Measurements from ENCODE around the gene DTX1.

The DTX1 gene

DNA sequence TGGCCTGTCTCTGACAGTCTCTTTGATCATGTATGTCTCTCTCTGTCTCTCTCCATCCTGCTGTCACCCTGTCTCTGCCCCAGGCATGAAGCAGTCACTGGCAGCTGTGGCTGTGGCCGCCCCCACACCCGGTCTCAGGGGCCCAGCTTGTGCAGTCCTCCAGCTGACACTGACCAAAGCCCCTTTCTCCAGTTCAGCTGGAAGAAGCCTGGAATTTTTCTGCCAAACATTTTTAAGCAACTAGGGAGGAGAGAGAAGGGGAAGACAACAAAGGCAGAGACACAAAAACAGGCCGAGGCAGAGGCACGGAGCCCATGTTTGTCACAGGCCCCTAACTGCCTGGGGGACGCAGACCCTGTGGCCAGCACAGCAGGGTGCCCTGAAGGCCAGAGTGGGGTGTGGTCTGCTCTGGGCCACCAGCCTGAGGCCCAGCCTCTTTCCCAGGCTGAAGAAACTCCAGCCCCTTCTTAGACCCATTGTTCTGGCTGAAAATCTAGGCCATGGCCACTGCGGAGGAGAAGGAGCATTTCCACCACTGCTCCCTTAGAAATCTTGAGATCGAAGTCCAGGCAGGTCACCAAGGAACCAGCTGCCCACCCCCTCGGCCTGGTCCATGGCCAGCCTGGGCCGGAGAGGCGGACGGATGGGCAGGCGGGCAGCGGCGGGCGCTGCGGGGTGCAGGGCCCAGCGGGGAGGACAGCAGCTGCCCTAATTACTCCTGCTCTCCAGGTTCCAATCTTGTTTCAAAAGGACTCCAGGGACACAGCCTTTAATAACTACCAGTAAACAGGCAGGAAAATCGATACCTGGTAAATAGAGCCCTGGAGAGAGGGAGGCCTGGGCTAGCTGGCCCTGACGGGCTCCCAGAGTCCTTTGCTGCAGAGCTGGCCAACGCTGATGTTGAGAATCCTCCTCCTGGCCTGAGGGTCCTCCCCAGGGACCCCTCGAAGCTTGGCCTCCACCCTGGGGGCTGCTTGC, 14.9 kb downstream of the DTX1 start:
- DNase-seq: peak; percentile 74

DNA sequence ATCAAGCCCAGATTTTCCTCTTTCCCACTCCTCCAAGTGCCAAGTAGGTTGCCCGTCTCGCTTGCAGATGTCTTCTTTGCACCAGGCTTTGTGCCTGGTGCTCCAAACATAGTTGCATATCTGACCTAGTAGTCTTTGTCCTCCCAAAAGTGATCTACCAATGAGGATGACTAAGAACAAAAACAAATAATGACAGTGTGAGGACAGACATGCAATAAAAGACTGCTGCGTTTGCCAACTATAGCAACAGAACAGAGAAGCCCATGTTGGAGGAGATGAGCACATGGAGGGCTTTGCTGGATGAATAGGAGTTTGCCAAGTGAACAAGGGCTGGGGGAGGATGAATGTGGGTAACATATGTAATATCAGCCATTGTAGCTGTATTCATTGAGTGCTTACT, 15.6 kb downstream of the DTX1 start:
- no peak for DNase-seq

GRCh38 chr12:113073586-113073985, 17.1 kb downstream of the DTX1 start:
- DNase-seq: no peak

- no peak for DNase-seq
These were observed 18.7 kb downstream of the DTX1 start for GRCh38 chr12:113075137-113075683.

GRCh38 chr12:113077057-113077858, 20.7 kb downstream of the DTX1 start:
- DNase-seq: no peak

GRCh38 chr12:113077859-113078255, 21.3 kb downstream of the DTX1 start:
- no peak for DNase-seq

- DNase-seq: no peak
These were observed 25.3 kb downstream of the DTX1 start for GRCh38 chr12:113081873-113082272.

- DNase-seq: no peak
These were observed 26.1 kb downstream of the DTX1 start for GRCh38 chr12:113082486-113083148.

- no peak for DNase-seq
These were observed 27.4 kb downstream of the DTX1 start for GRCh38 chr12:113083863-113084435.

DNA sequence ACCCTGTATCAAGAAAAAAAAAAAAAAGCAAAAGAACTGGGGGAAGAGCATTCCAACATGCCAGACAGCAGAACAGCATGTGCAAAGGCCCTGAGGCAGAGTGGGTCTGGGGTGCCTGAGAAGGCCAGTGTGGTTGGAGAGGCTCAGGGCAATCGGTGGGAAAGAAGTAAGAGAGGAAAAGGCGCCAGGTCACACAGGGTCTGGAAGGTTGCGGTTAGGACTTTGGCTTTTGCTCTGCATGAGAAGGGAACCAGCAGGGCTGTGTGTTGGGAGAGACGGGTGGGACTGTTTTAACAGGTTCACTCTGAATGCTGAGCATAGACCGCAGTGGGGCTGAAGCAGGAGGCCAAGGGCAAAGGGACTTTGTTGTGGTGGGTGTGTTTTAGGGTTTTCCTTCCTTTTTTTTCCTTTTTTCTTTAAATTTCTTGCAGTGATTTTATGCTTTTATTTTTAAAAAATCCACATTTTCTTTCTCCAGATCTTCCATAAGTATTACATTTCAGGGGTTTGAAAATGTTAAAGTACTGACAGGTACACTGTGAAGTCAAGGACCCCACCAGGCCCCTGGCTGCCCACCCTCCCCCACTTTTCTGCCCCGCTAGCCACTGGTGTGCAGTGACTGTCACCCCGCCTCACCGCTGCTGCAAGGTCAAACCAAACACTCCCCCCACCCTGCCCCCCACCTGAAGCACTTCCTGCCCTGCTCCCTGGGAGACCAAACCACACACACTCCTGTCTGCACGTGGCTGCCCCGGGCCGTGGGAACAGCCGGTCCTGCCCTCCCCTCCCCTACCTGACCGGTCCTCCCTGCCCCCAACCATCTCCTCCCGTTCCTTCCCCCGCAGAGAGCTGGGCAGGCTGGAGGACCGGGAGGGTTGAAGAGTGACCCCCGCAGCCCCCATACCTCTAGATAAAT, 30.0 kb downstream of the DTX1 start:
- no peak for DNase-seq

DNA sequence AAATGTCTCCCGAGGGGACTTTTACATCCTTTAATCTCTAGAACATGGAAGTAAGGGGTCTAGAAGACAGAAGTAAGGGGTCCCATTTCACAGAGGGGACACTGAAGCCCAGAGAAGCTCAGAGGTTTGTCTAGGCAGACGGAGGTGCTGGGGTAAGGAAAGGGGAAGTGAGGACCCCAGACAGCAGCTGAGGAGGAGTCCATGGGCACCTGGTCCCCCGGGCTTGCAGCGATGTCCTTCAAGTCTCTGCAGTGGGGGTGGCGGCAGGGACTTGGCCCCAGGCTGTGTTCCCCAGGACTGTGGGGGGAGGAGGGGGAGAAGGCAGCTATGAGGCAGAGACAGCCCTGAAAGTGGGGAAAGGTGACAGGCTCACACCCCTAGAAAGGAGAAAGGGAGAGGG, 30.7 kb downstream of the DTX1 start:
- no peak for DNase-seq

DNA sequence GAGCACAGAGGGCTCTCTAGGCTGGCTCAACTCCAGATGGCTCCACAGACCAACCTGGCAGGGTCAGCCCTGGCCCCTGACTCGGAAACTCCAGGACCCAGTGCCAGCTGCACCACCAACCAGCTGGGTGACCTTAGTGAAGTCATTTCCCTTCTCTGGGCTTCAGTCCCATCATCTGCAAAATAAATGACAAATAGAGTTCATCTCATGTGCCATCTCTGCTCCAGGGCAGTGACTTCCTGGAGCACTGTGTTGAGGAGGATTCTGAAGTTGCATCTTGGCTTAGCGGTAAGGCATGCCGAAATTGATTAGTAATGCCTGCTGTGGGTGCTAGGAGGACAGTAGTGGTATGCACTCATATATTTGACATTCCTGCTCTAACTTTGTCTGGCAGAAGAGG, 31.5 kb downstream of the DTX1 start:
- DNase-seq: no peak

- no peak for DNase-seq
These were observed 32.6 kb downstream of the DTX1 start for GRCh38 chr12:113088971-113089756.

- no peak for DNase-seq
These were observed 33.3 kb downstream of the DTX1 start for GRCh38 chr12:113089839-113090238.

DNA sequence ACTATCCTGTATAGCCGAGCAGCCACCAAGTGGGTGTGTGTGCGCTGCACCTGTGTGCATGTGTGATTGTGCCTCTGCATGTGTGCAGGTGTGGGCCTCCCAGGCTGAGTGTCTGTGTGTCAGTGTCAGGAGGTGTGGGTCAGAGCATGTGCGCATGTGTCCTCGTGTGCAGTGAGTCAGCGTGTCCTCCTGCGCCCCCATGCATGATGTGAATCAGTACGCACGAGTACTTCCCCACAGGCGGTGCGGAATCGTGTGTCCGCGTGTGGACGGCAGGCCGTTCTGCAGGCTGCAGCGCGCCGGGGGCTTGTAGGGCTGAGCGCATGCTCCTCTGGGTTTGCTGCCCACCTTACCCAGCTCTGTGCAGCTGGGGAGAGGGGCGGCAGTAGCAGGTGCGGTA, 34.2 kb downstream of the DTX1 start:
- DNase-seq: no peak

- DNase-seq: no peak
These were observed 35.0 kb downstream of the DTX1 start for GRCh38 chr12:113091506-113091905.

DNA sequence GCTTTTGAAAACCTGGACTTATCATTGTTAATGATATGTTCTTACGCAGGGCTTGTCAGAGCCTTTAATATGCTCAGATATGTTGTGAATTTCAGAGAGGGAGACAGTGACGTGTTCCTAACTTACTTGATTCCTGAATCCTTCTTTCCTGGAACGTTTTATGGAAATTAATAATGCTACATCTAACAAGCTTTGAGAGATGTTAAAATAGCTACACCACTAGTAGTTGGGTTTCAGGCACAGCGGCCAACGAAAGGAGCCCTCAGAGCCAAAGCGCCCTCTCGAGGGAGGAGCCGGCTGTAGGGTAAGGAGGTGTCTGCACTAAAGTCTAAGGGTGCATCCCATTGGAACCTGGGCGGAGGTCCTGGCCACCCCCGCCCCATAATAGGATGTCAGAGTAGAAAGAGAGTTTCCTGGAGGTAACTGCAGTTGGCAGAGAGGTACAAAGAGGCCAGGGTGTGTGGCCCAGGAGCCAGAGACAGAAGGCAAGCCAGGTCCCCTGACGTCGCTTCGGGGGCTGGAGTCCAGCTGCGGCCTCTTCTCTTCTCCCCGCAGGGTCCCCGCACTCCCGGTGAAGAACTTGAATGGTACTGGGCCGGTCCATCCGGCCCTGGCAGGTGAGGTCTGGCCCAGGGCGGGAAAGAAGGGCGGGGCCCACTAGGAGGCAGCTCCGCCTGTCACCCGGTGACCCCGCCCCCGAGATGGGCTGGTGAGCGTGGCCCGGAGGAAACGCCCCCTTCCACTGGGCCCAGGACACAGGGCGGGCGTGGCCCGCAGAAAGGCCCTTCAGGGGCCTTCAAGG, 36.3 kb downstream of the DTX1 start:
- DNase-seq: no peak

DNA sequence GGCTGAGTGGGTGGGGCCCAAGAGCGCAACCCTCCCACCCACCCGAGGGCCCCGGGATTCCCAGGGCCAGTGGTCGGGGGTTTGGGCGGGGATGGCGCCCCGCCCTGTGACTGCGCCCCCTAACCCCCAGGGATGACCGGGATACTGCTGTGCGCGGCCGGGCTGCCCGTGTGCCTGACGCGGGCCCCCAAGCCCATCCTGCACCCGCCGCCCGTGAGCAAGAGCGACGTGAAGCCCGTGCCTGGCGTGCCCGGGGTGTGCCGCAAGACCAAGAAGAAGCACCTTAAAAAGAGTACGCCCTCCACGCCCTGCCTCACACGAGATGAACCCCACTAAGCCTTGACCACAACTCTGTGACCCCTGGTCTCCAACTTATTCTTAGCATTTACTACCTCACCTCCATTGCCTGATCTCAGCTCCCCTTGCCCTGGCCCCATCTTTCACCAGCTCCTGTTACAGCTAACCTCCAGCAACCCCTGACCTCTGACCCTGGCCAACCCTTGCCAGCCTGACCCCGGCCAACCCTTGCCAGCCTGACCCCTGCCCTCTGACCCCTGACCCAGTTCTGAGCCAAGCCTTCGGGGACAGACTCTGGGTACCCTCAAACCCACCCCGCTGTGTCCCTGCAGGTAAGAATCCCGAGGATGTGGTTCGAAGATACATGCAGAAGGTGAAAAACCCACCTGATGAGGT, 37.0 kb downstream of the DTX1 start:
- DNase-seq: no peak

DNA sequence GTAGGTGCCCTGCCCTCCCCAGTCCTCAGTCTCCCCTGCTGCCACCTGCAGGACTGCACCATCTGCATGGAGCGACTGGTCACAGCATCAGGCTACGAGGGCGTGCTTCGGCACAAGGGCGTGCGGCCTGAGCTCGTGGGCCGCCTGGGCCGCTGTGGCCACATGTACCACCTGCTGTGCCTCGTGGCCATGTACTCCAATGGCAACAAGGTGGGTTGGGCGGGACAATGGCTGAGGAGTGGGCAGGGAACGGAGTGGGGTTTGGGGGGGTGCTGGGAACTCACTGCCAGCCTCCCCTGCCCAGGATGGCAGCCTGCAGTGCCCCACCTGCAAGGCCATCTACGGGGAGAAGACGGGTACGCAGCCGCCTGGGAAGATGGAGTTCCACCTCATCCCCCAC, 38.2 kb downstream of the DTX1 start:
- no peak for DNase-seq

All from midbrain (tissue), 1 donor.